ENCODE results near the gene DISP3. TPM values are rescaled to one million over a fixed set of nuclear protein-coding genes. Genes with fewer than 3 reads are reported as not detected.

Gene DISP3
- total RNA-seq, 1 donor from 2014 or later: 4.7 TPM

- peaks cover 53% of the 10 kb centered on the region for H3K27me3 Mint-ChIP-seq
- H3K4me3 Mint-ChIP-seq: no peak overlapping the region
- no peak for DNase-seq (ENCODE audit: extremely low spot score, unreplicated experiment)
- H3K4me1 Mint-ChIP-seq (ENCODE audit: unreplicated experiment): peaks cover 4% of the 10 kb centered on the region
- no peak for TF ChIP-seq CTCF (conservative IDR thresholded peaks at IDR 0.05)
- H3K36me3 Mint-ChIP-seq: no peaks in the 10 kb centered on the region
- no peaks in the 10 kb centered on the region for H3K9me3 Mint-ChIP-seq
- no peak overlapping the region for H3K27ac Mint-ChIP-seq
Measured at GRCh38 chr1:11443043-11443442, 35.9 kb upstream of the DISP3 start.

- H3K27ac Mint-ChIP-seq: no peak overlapping the region
Measured at GRCh38 chr1:11443961-11444658, 34.8 kb upstream of the DISP3 start.

GRCh38 chr1:11444907-11445306 lies 34.0 kb upstream of the DISP3 start:
- Mint-ChIP-seq H3K4me1 (ENCODE audit: unreplicated experiment) (no peaks in the 10 kb centered on the region), H3K27me3 (peaks cover 47% of the 10 kb centered on the region), H3K4me3 (no peak overlapping the region), H3K9me3 (no peaks in the 10 kb centered on the region), H3K36me3 (no peaks in the 10 kb centered on the region), H3K27ac (no peak overlapping the region)
- no peak for DNase-seq (ENCODE audit: extremely low spot score, unreplicated experiment)
- TF ChIP-seq CTCF (conservative IDR thresholded peaks at IDR 0.05): no peak

More at GRCh38 chr1:11443961-11444658, 34.8 kb upstream of the DISP3 start:
- Mint-ChIP-seq H3K36me3 (no peaks in the 10 kb centered on the region), H3K27me3 (peaks cover 48% of the 10 kb centered on the region), H3K4me3 (no peak overlapping the region), H3K4me1 (ENCODE audit: unreplicated experiment) (peaks cover 1% of the 10 kb centered on the region), H3K9me3 (no peaks in the 10 kb centered on the region)
- no peak for TF ChIP-seq CTCF (conservative IDR thresholded peaks at IDR 0.05)
- DNase-seq (ENCODE audit: extremely low spot score, unreplicated experiment): no peak

- Mint-ChIP-seq H3K27me3 (peaks cover 41% of the 10 kb centered on the region), H3K9me3 (no peaks in the 10 kb centered on the region), H3K36me3 (no peaks in the 10 kb centered on the region), H3K4me3 (no peak overlapping the region), H3K4me1 (ENCODE audit: unreplicated experiment) (no peaks in the 10 kb centered on the region), H3K27ac (no peak overlapping the region)
- DNase-seq (ENCODE audit: extremely low spot score, unreplicated experiment): no peak
- no peak for TF ChIP-seq CTCF (conservative IDR thresholded peaks at IDR 0.05)
Measured at GRCh38 chr1:11447903-11448302, 31.1 kb upstream of the DISP3 start.

- no peaks in the 10 kb centered on the region for H3K36me3 Mint-ChIP-seq
- no peak overlapping the region for H3K4me3 Mint-ChIP-seq
- H3K4me1 Mint-ChIP-seq (ENCODE audit: unreplicated experiment): no peaks in the 10 kb centered on the region
- no peak overlapping the region for H3K27ac Mint-ChIP-seq
- no peak for DNase-seq (ENCODE audit: extremely low spot score, unreplicated experiment)
- TF ChIP-seq CTCF (conservative IDR thresholded peaks at IDR 0.05): no peak
- H3K27me3 Mint-ChIP-seq: peaks cover 41% of the 10 kb centered on the region
- no peaks in the 10 kb centered on the region for H3K9me3 Mint-ChIP-seq
Measured at GRCh38 chr1:11448373-11449099, 30.4 kb upstream of the DISP3 start.
